HEK293T (cell line): ENCODE results near the gene NAGK.
"Not testable (repeated sequence)": the region's sequence is repeated elsewhere in the genome, so short reads cannot be mapped to it uniquely, and the experiment has no call there.

Experiments used
- CTCF ChIA-PET: fragments of 350-600 bp; formaldehyde crosslinking; extraction: SDS; loops from one replicate; lab custom pipeline; 2021; ENCODE audit warnings: antibody characterized with exemption, inconsistent platforms; lab: Yijun Ruan, JAX
- POLR2A ChIA-PET: fragments of 350-600 bp; formaldehyde crosslinking; extraction: SDS; loops from one replicate; lab custom pipeline; 2020; ENCODE audit warnings: antibody characterized with exemption, inconsistent platforms; lab: Yijun Ruan, JAX
- DNase-seq: peaks from one replicate; pipeline ENCODE4 v3.0.0; 2012; ENCODE audit warnings: mixed read lengths; ENCODE audit errors: extremely low spot score
- ARNT ChIP-seq: fragments of 450-650 bp; IDR thresholded peaks from 2 replicates; pipeline ENCODE4 v1.6.1; 2017; ENCODE audit warnings: mild to moderate bottlenecking
- BHLHE40 ChIP-seq: fragments of 450-650 bp; IDR thresholded peaks from 2 replicates; pipeline ENCODE4 v1.6.1; 2016; ENCODE audit warnings: mild to moderate bottlenecking, moderate library complexity, borderline replicate concordance
- CTBP1 ChIP-seq: fragments of 450-650 bp; IDR thresholded peaks from 2 replicates; pipeline ENCODE4 v1.6.1; 2016; ENCODE audit warnings: borderline replicate concordance
- ELF4 ChIP-seq: fragments of 450-650 bp; IDR thresholded peaks from 2 replicates; pipeline ENCODE4 v1.6.1; 2017; ENCODE audit warnings: antibody characterized with exemption
- FOXA1 ChIP-seq: fragments of 450-650 bp; IDR thresholded peaks from 2 replicates; pipeline ENCODE4 v1.6.1; 2016; ENCODE audit warnings: mild to moderate bottlenecking
- FOXK2 ChIP-seq: fragments of 450-650 bp; IDR thresholded peaks from 2 replicates; pipeline ENCODE4 v1.6.1; 2016; ENCODE audit warnings: mild to moderate bottlenecking
- FOXM1 ChIP-seq: fragments of 450-650 bp; IDR thresholded peaks from 2 replicates; pipeline ENCODE4 v1.6.1; 2017; ENCODE audit warnings: mild to moderate bottlenecking, borderline replicate concordance
- HDGF ChIP-seq: fragments of 450-650 bp; IDR thresholded peaks from 2 replicates; pipeline ENCODE4 v1.6.1; 2017; ENCODE audit warnings: antibody characterized with exemption, borderline replicate concordance
- L3MBTL2 ChIP-seq: fragments of 450-650 bp; conservative IDR thresholded peaks from 2 replicates; pipeline ENCODE4 v1.6.1; 2016; ENCODE audit warnings: mild to moderate bottlenecking
- LEF1 ChIP-seq: fragments of 450-650 bp; IDR thresholded peaks from 2 replicates; pipeline ENCODE4 v1.6.1; 2017; ENCODE audit warnings: mild to moderate bottlenecking, borderline replicate concordance
- NFRKB ChIP-seq: fragments of 450-650 bp; IDR thresholded peaks from 2 replicates; pipeline ENCODE4 v1.6.1; 2016; ENCODE audit warnings: mild to moderate bottlenecking, moderate library complexity
- PKNOX1 ChIP-seq: fragments of 450-650 bp; IDR thresholded peaks from 2 replicates; pipeline ENCODE4 v1.6.1; 2016
- SP1 ChIP-seq: fragments of 450-650 bp; IDR thresholded peaks from 2 replicates; pipeline ENCODE4 v1.6.1; 2017
- SUZ12 ChIP-seq: fragments of 450-650 bp; IDR thresholded peaks from 2 replicates; pipeline ENCODE4 v1.6.1; 2016; ENCODE audit warnings: mild to moderate bottlenecking
- TARDBP ChIP-seq: fragments of 450-650 bp; IDR thresholded peaks from 2 replicates; pipeline ENCODE4 v1.6.1; 2016
- ZNF384 ChIP-seq: fragments of 450-650 bp; IDR thresholded peaks from 2 replicates; pipeline ENCODE4 v1.6.1; 2016

The NAGK gene

GRCh38 chr2:71102981-71103681 lies 34.7 kb downstream of the NAGK start:
- DNase-seq = no peak
- CTCF ChIA-PET = no interaction called here
- POLR2A ChIA-PET = no interaction called here
- TF ChIP-seq ZNF384 (no peak), FOXM1 (no peak), SUZ12 (no peak), NFRKB (no peak), CTBP1 (no peak), ELF4 (no peak), SP1 (no peak)

DNA sequence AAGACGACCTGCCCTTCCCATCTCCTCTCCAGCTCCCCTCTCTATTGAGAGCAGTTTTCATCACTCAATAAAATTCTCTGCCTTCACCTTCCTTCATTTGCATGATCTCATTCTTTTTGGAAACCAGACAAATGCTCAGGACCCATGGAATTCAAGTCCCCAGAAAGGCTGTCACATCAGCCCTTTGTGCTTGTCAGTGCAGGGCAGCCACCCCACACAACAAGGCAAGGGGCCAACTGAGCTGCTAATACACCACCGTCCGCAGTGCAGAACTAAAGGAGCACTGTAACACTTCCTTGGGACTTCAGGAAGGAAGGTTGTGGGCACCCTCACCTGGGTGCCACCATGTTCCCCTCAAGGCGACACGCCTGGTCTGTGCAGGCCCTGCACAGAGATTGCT lies 35.4 kb downstream of the NAGK start:
- ChIA-PET CTCF (no interaction called here), POLR2A (no interaction called here)

GRCh38 chr2:71106463-71106862 lies 38.0 kb downstream of the NAGK start:
- CTCF ChIA-PET, DNase-seq: not testable (repeated sequence)
- POLR2A ChIA-PET = interaction anchor here (0.7 kb wide), 1 partner anchor 14 kb away, joined by 5 read pairs; no protein-coding TSS in a partner anchor

More for the DNA sequence above, 35.4 kb downstream of the NAGK start:
- TF ChIP-seq HDGF = no peak
- no peak for TF ChIP-seq L3MBTL2
- no peak for TF ChIP-seq ARNT
- no peak for TF ChIP-seq BHLHE40
- no peak for TF ChIP-seq FOXA1
- no peak for TF ChIP-seq ZNF384
- TF ChIP-seq NFRKB = no peak
- no peak for TF ChIP-seq TARDBP
- TF ChIP-seq PKNOX1 = no peak
- no peak for TF ChIP-seq SUZ12
- no peak for TF ChIP-seq ELF4
- no peak for TF ChIP-seq LEF1
- TF ChIP-seq FOXM1 = no peak
- TF ChIP-seq CTBP1 = no peak
- DNase-seq = no peak

DNA sequence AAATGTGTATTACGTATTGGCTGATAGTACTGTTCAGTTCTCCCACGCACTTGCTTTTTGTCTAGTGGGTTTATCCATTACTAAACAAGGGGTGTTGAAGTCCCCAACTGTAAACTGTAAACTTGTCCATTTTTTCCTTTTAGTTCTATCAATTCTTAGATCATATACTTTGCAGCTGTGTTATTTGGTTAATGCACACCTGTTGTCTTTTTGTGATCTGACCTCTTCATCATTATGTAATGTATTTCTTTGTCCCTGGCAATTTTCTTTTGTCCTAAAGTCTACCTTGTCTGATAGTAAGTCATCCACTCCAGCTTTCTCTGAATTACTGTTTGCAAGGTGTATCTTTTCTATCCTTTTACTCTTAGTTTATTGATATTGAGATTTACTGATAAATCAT lies 39.6 kb downstream of the NAGK start:
- no peak for DNase-seq
- ChIA-PET CTCF (no interaction called here), POLR2A (no interaction called here)
- TF ChIP-seq NFRKB (no peak), ARNT (no peak), FOXK2 (no peak), PKNOX1 (no peak), CTBP1 (no peak), BHLHE40 (no peak), HDGF (no peak), L3MBTL2 (no peak), FOXA1 (no peak), ELF4 (no peak)

DNA sequence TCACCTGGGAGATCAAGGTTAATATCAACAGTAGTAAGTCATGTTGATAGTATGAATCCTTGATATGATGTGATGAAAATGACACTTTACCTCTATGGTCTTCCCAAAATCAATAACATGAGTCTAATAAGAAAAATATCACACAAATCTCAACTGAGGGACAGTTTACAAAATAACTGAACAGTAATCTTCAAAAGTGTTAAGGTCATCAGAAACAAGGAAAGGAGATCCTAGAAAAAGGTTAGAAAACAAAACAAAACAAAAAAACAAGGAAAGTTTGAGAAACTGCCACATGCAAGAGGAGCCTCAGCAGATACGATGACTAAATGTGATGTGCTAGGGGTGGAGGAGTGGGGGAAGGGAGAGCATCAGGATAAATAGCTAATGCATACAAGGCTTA lies 45.4 kb downstream of the NAGK start:
- TF ChIP-seq FOXM1 = no peak
- no peak for TF ChIP-seq PKNOX1
- no peak for TF ChIP-seq SUZ12
- TF ChIP-seq FOXK2 = no peak
- TF ChIP-seq LEF1 = no peak
- no peak for TF ChIP-seq ARNT
- TF ChIP-seq NFRKB = no peak
- no peak for TF ChIP-seq L3MBTL2
- no peak for TF ChIP-seq ELF4
- no peak for TF ChIP-seq SP1
- no peak for TF ChIP-seq TARDBP
- ChIA-PET CTCF (interaction anchor here (0.7 to 1.0 kb wide), 2 partner anchors 13 to 153 kb away, joined by 3 read pairs; no protein-coding TSS in a partner anchor), POLR2A (no interaction called here)
- no peak for DNase-seq

GRCh38 chr2:71117063-71117462 lies 48.6 kb downstream of the NAGK start:
- DNase-seq = no peak
- CTCF ChIA-PET = no interaction called here
- TF ChIP-seq FOXM1 = no peak
- no peak for TF ChIP-seq ZNF384
- no peak for TF ChIP-seq FOXA1
- no peak for TF ChIP-seq SUZ12
- no peak for TF ChIP-seq FOXK2
- no peak for TF ChIP-seq PKNOX1
- TF ChIP-seq BHLHE40 = no peak
- no peak for TF ChIP-seq HDGF
- TF ChIP-seq ELF4 = no peak
- no peak for TF ChIP-seq CTBP1
- POLR2A ChIA-PET = no interaction called here
